ENCODE measurements around the gene CSMD2.

The CSMD2 gene

DNA sequence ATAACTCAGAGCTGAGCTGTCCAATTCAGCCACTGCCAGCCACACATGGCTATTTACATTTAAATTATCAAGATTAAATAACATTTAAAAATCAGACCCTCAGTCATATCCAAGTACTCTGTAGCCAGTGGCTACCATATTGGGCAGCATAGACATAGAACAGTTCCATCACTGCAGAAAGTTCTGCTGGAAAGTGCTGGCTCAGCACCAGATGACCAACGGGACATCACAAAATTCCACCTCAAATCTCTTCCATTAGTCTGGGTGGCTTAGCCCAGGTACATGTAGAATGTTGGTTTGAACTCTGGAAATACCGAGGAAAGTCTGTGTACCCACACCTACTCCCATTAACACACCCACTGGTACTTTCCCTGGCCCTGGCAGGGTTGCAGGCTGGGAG lies 563.3 kb downstream of the CSMD2 start:
- H3K4me3 ChIP-seq (ENCODE audit: low read depth, low read length) = no peak overlapping the region
- TF ChIP-seq, protein P1, sequence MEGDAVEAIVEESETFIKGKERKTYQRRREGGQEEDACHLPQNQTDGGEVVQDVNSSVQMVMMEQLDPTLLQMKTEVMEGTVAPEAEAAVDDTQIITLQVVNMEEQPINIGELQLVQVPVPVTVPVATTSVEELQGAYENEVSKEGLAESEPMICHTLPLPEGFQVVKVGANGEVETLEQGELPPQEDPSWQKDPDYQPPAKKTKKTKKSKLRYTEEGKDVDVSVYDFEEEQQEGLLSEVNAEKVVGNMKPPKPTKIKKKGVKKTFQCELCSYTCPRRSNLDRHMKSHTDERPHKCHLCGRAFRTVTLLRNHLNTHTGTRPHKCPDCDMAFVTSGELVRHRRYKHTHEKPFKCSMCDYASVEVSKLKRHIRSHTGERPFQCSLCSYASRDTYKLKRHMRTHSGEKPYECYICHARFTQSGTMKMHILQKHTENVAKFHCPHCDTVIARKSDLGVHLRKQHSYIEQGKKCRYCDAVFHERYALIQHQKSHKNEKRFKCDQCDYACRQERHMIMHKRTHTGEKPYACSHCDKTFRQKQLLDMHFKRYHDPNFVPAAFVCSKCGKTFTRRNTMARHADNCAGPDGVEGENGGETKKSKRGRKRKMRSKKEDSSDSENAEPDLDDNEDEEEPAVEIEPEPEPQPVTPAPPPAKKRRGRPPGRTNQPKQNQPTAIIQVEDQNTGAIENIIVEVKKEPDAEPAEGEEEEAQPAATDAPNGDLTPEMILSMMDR (IDR thresholded peaks at IDR 0.05; ENCODE audit: low read depth, low read length) = no peak

DNA sequence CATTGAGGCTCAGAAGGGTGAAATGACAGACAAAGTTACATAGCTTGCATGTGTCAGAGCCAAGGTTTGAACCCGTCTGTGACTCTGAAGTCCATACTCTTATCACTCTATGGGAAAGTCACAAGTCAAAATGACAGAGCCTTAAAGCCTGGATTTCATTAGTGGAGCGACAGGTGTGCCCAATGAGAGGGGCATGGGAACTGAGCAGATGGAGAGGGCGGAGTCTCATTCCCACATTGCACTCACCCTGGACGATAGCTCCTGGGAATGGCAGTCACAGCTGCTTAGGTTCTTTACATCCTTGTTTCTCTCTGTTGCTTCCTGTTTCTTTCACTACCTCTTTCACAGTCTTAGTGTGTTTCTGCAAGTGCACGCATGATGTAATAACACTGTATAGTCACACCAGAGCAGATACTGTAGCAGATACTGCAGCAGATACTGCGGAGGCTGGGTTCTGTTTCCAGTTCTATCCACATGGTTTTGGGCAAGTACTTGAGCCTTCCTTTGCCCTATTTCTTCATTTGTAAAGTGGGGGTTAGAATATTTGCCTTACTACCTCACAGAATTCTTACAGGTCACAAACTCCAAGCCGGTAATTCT lies 565.4 kb downstream of the CSMD2 start:
- H3K4me3 ChIP-seq (ENCODE audit: low read depth, low read length) = no peak overlapping the region
- TF ChIP-seq, protein P1 (IDR thresholded peaks at IDR 0.05; ENCODE audit: low read depth, low read length) = no peak

DNA sequence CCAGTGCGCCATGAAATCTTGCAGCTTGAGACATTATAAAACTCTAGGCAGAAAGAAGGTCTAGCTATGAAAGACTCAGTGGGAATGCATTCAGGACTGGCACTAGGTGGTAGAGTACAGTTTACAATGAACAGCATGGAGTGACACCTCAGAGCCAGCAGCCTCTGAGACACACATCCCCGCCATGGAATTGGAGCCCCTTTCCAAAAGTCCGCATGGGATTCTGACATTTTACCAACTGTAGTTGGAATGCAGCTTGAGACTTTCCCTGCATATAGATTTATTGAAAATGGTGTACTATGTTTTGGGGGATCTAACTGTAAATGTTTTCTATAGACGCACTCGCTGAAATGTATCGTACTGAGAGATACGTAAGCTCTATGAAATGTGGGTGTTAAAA lies 576.3 kb downstream of the CSMD2 start:
- no peak overlapping the region for H3K4me3 ChIP-seq (ENCODE audit: low read depth, low read length)
- TF ChIP-seq, protein P1 (IDR thresholded peaks at IDR 0.05; ENCODE audit: low read depth, low read length) = no peak

DNA sequence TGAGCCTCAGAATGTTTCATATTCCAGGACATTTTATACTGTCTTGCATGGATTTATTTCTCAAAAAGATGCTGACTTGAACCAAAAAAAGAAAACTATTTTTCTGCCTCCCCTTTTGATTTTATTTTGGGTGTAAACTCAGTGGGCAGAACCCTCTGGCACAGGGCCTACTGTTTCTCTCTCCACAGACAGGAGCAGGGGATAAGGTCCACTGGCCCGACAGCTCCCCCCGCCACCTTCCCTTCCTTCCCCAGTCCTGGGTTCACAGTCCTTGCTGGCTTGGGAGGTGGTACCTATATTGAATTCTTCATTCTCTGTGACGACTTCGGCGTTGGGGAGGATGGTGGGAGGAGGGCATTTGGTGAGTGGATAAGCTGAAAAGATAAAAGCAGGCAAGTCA lies 578.2 kb downstream of the CSMD2 start:
- no peak overlapping the region for H3K4me3 ChIP-seq (ENCODE audit: low read depth, low read length)
- TF ChIP-seq, protein P1 (IDR thresholded peaks at IDR 0.05; ENCODE audit: low read depth, low read length) = no peak

DNA sequence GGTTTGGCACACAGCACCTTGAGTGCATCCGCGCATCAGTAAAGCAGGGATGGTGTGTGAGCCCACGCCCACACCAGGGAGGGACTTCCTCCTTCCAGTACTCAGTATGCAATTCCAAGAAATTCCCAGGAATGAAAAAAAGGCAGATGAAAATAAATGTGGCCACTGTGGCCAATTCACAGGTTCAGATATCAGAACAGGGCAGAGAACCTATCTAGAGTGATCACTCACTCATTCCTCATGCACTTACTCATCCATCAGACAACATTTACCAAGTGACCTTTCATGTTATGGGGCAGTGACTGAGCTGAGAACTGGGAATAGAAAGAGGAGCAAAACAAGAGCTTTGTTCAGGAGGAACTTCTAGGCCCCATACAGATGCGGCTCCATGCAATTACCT lies 578.9 kb downstream of the CSMD2 start:
- TF ChIP-seq, protein P1 (IDR thresholded peaks at IDR 0.05; ENCODE audit: low read depth, low read length) = no peak
- no peak overlapping the region for H3K4me3 ChIP-seq (ENCODE audit: low read depth, low read length)

DNA sequence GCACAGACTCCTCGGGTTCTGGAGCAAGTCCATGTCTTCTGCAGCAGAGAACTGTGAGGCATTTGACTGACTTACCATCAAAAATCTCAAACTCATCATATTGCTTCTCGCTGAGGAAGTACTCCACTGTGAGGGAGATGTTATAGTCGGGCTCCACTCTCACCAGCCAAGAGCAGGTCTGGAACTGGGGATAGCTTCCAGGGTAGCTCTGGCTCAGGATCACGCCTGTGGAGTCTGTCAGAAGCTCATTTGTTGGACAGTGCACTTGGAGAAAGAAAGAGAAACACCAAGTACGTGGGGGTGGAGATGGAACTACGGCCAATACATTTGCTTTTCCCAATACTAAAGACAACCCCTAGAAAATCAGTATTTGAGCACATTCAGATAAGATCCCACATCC lies 581.5 kb downstream of the CSMD2 start:
- TF ChIP-seq, protein P1 (IDR thresholded peaks at IDR 0.05; ENCODE audit: low read depth, low read length) = no peak
- no peak overlapping the region for H3K4me3 ChIP-seq (ENCODE audit: low read depth, low read length)

DNA sequence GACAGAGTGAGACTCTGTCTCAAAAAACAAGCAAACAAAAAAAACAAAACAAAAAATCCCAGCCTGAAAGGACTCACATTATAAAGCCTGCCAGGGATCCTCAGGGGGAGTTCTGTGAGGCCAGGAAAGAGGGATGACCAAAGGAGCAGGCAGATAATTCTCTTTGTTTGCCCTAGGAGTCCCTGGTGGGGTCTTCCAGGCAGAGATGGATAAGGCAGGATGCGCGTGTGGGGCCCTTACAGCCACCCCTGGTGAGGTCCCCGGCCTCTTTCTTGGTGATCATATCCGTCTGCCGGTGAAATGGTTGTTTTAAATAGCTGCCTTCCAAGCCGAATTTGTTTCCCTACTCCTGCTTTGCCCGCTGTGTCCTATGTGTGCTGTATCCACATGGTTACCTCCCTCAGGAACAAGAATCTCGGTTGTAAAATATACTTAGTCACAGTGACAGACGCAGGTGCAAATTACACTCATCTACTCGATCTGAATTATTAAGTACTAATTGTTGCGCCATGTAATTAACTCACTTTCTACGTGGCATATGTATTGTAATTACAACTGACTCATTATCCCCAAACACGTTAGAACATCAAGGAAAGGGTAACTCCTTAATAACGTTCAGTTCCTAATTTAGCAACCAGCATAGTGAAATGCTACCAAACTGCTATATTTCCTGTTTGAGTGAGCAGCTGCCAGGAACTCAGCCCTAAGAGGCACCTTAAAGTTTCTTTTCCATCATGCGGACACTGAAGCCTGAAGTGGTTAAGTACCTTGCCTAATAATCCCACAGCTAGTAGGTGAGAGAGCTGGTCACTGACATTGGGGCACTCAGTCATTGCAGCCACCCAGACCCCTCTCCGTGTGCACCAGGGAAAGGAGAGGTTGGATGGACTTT lies 586.2 kb downstream of the CSMD2 start:
- H3K4me3 ChIP-seq (ENCODE audit: low read depth, low read length) = no peak overlapping the region
- TF ChIP-seq, protein P1 (IDR thresholded peaks at IDR 0.05; ENCODE audit: low read depth, low read length) = no peak

Data from WI38 (cell line).